HCT116 (cell line): Measurements from ENCODE around the gene QRICH2. TPM values are rescaled to one million over a fixed set of nuclear protein-coding genes. Genes with fewer than 3 reads are reported as not detected.

Experiments
- ATAC-seq: fragments of 200-7000 bp; cut with Tn5 transposase; 2 replicates; pipeline ENCODE4 v1.9.1; 2020; ENCODE audit warnings: mild to moderate bottlenecking, moderate library complexity
- BruUV-seq: library from RNA; stranded (reverse); fragments of 400-500 nt; replicated peaks from 2 replicates; lab custom pipeline; 2021; lab: Mats Ljungman, UMichigan
- CTCF ChIA-PET: fragments of 300-600 bp; sonication (Branson Sonifier 250); formaldehyde crosslinking; loops from one replicate; lab custom pipeline; 2021; ENCODE audit warnings: antibody characterized with exemption; lab: Charles Lee
- POLR2A ChIA-PET: fragments of 300-600, 350-600 bp; sonication (Branson Sonifier 250); formaldehyde crosslinking; loops from one replicate; lab custom pipeline; 2021; ENCODE audit warnings: antibody characterized with exemption; lab: Charles Lee
- RAD21 ChIA-PET, 2 experiments: fragments of 300-600 bp; sonication (Branson Sonifier 250); formaldehyde crosslinking; loops; one replicate each; lab custom pipeline; 2023; ENCODE audit warnings: low total read pairs in 2 of 2; ENCODE audit not compliant: uncharacterized antibody in 2 of 2, unreplicated experiment in 2 of 2, low non-redundant PET in 1 of 2; lab: Charles Lee
- DNase-seq: peaks from one replicate; pipeline ENCODE4 v3.0.0-alpha.2; 2010; ENCODE audit warnings: low read depth, low spot score
- H2AFZ ChIP-seq: fragments of 200-600 bp; shearing (Covaris generic), sonication (generic); 2 replicates; pipeline ENCODE4 v1.6.1; 2017; ENCODE audit warnings: low read depth, mixed run types, mixed read lengths, antibody characterized with exemption, low read length; ENCODE audit not compliant: poor library complexity, severe bottlenecking
- H3K27ac ChIP-seq: 2 replicates; pipeline ENCODE4 v1.5.1; 2012; ENCODE audit warnings: low read depth, low read length
- H3K27me3 ChIP-seq: fragments of 200-600 bp; sonication (generic); 2 replicates; pipeline ENCODE4 v1.6.1; 2016; ENCODE audit warnings: mixed run types, low read length, mixed read lengths; ENCODE audit not compliant: insufficient read depth
- H3K36me3 ChIP-seq, 2 experiments: fragments of 200-500 bp in 1 of 2; fragments of 200-600 bp in 1 of 2; sonication (Bioruptor generic) in 1 of 2; sonication (generic) in 1 of 2; 2 replicates each; pipeline versions ENCODE4 v1.5.1 to v1.6.1; 2014 to 2016; ENCODE audit warnings: low read length in 2 of 2, inconsistent platforms in 1 of 2, mixed read lengths in 1 of 2, mixed run types in 1 of 2; ENCODE audit not compliant: insufficient read depth in 2 of 2, control insufficient read depth in 1 of 2
- H3K4me1 ChIP-seq, 2 experiments: fragments of 200-600 bp in 1 of 2; sonication (generic) in 1 of 2; 2 replicates each; pipeline versions ENCODE4 v1.5.1 to v1.6.1; 2012 to 2017; ENCODE audit warnings: low read length in 2 of 2, inconsistent platforms in 1 of 2, mild to moderate bottlenecking in 1 of 2, mixed read lengths in 1 of 2, mixed run types in 1 of 2, moderate library complexity in 1 of 2; ENCODE audit not compliant: insufficient read depth in 2 of 2, control insufficient read depth in 1 of 2
- H3K4me2 ChIP-seq: fragments of 200-600 bp; sonication (generic); 2 replicates; pipeline ENCODE4 v1.6.1; 2017; ENCODE audit warnings: mixed run types, low read length, mixed read lengths
- H3K4me3 ChIP-seq, 2 experiments: fragments of 200-600 bp in 1 of 2; sonication (generic) in 1 of 2; replicated peaks in 1 of 2; 2 replicates each; pipeline ENCODE4 v1.5.1; 2011 to 2016; ENCODE audit warnings: low read length in 2 of 2, control low read depth in 1 of 2, low read depth in 1 of 2, mild to moderate bottlenecking in 1 of 2, mixed read lengths in 1 of 2, mixed run types in 1 of 2
- H3K79me2 ChIP-seq: fragments of 200-600 bp; sonication (generic); 2 replicates; pipeline ENCODE4 v1.6.1; 2017; ENCODE audit warnings: mild to moderate bottlenecking, mixed run types, low read length, moderate library complexity, mixed read lengths; ENCODE audit not compliant: insufficient read depth
- H3K9ac ChIP-seq: fragments of 200-600 bp; sonication (generic); 2 replicates; pipeline ENCODE4 v1.6.1; 2016; ENCODE audit warnings: low read length, mixed read lengths
- H3K9me2 ChIP-seq: fragments of 200-600 bp; sonication (generic), shearing (Covaris generic); 2 replicates; pipeline ENCODE4 v1.6.1; 2017; ENCODE audit warnings: mixed run types, mild to moderate bottlenecking, moderate library complexity; ENCODE audit not compliant: insufficient read depth
- H3K9me3 ChIP-seq, 2 experiments: fragments of 200-500 bp in 1 of 2; fragments of 200-600 bp in 1 of 2; sonication (Bioruptor generic) in 1 of 2; sonication (generic) in 1 of 2; 2 replicates each; pipeline ENCODE4 v1.6.1; 2014 to 2017; ENCODE audit warnings: low read length in 2 of 2, mixed read lengths in 2 of 2, inconsistent platforms in 1 of 2, low read depth in 1 of 2, mild to moderate bottlenecking in 1 of 2, mixed run types in 1 of 2, moderate library complexity in 1 of 2; ENCODE audit not compliant: control insufficient read depth in 1 of 2, insufficient read depth in 1 of 2
- H4K20me1 ChIP-seq: fragments of 200-600 bp; sonication (generic), shearing (Covaris generic); 2 replicates; pipeline ENCODE4 v1.6.1; 2017; ENCODE audit warnings: mixed run types, mild to moderate bottlenecking, moderate library complexity; ENCODE audit not compliant: insufficient read depth
- CEBPB ChIP-seq: IDR thresholded peaks from 2 replicates; pipeline ENCODE4 v1.6.1; 2012; ENCODE audit warnings: low read depth
- CTCF ChIP-seq, 3 experiments: fragments of 200-600 bp in 1 of 3; sonication (generic) in 1 of 3; IDR thresholded peaks in 2 of 3; conservative IDR thresholded peaks in 1 of 3; 2 replicates each; pipeline ENCODE4 v1.5.1; 2012 to 2017; ENCODE audit warnings: low read depth in 2 of 3, low read length in 2 of 3, antibody characterized with exemption in 1 of 3, borderline replicate concordance in 1 of 3, control low read depth in 1 of 3, mild to moderate bottlenecking in 1 of 3, mixed read lengths in 1 of 3, mixed run types in 1 of 3, moderate library complexity in 1 of 3; ENCODE audit not compliant: insufficient read depth in 1 of 3
- EGR1 ChIP-seq: IDR thresholded peaks from 2 replicates; pipeline ENCODE4 v1.6.1; 2012; ENCODE audit warnings: low read depth
- ELF1 ChIP-seq: IDR thresholded peaks from 2 replicates; pipeline ENCODE4 v1.6.1; 2012; ENCODE audit warnings: low read depth, borderline replicate concordance
- FOSL1 ChIP-seq: IDR thresholded peaks from 2 replicates; pipeline ENCODE4 v1.6.1; 2012; ENCODE audit warnings: low read depth
- MAX ChIP-seq: IDR thresholded peaks from 2 replicates; pipeline ENCODE4 v1.6.1; 2012
- POLR2AphosphoS5 ChIP-seq: IDR thresholded peaks from 2 replicates; pipeline ENCODE4 v1.6.1; 2011; ENCODE audit warnings: mild to moderate bottlenecking, low read depth, low read length, moderate library complexity
- RAD21 ChIP-seq: IDR thresholded peaks from 2 replicates; pipeline ENCODE4 v1.6.1; 2012; ENCODE audit warnings: low read depth, mild to moderate bottlenecking
- REST ChIP-seq: IDR thresholded peaks from 2 replicates; pipeline ENCODE4 v1.6.1; 2012; ENCODE audit warnings: low read depth
- TCF7L2 ChIP-seq: IDR thresholded peaks from 2 replicates; pipeline ENCODE4 v1.7.0; 2011; ENCODE audit warnings: borderline replicate concordance, inconsistent platforms; ENCODE audit not compliant: insufficient read depth, insufficient read length; ENCODE audit errors: extremely low read depth
- YY1 ChIP-seq: IDR thresholded peaks from 2 replicates; pipeline ENCODE4 v1.6.1; 2011; ENCODE audit warnings: low read length, low read depth, moderate library complexity, mild to moderate bottlenecking; ENCODE audit not compliant: insufficient replicate concordance; ENCODE audit errors: extremely low read depth
- ZBTB33 ChIP-seq: IDR thresholded peaks from 2 replicates; pipeline ENCODE4 v1.6.1; 2011; ENCODE audit warnings: mild to moderate bottlenecking, low read length, moderate library complexity; ENCODE audit not compliant: insufficient replicate concordance; ENCODE audit errors: extremely low read depth
- intact Hi-C: fragments of 100-400 bp; cut with micrococcal nuclease; formaldehyde crosslinking; loops from 2 replicates; pipeline ENCODE4 v1.10.0; 2022
- total RNA-seq: library from RNA; stranded (reverse); gene quantifications from one replicate; pipeline ENCODE4 v1.2.1, GENCODE V29; 2021; ENCODE audit not compliant: unreplicated experiment

QRICH2 gene
- total RNA-seq, 1 experiment from 2014 or later, result 4.9 TPM

GRCh38 chr17:76243826-76244679 lies 64.0 kb downstream of the QRICH2 start:
- Histone ChIP-seq H3K9me3 (no peaks in the 10 kb centered on the region), H3K9ac (no peak overlapping the region), H3K27me3 (no peaks in the 10 kb centered on the region), H3K4me3 (no peak overlapping the region), H3K9me2 (no peaks in the 10 kb centered on the region), H3K4me1 (peaks cover 3 to 13% of the 10 kb centered on the region in 2 experiments; a peak in 3 of 4 replicates), H3K36me3 (no peaks in the 10 kb centered on the region), H2AFZ (no peak overlapping the region), H3K27ac (no peak overlapping the region), H3K79me2 (no peaks in the 10 kb centered on the region), H4K20me1 (no peaks in the 10 kb centered on the region), H3K4me2 (no peak overlapping the region)
- ATAC-seq, result no peak
- ChIA-PET CTCF (interaction anchor here (0.9 to 1.2 kb wide), 2 partner anchors 10 to 36 kb away, joined by 3 read pairs; no protein-coding TSS in a partner anchor), RAD21 (no interaction called here), POLR2A (no interaction called here)
- intact Hi-C loops, result no loop called here
- no TSS peak for BruUV-seq
- TF ChIP-seq ZBTB33 (no peak), CTCF (IDR thresholded peaks at IDR 0.05 in 2 of 3, conservative IDR thresholded peaks at IDR 0.05 in 1 of 3; ENCODE audit: borderline replicate concordance in 1 of 3, insufficient read depth in 1 of 3, low read depth in 2 of 3, low read length in 2 of 3) (no peak), ELF1 (no peak), REST (no peak), CEBPB (no peak), EGR1 (no peak), FOSL1 (no peak), TCF7L2 (no peak), RAD21 (no peak), YY1 (no peak), POLR2AphosphoS5 (no peak), MAX (no peak)
- DNase-seq, result no peak
